Measurements from ENCODE around the gene XRCC1.
"Not testable (repeated sequence)": the region's sequence is repeated elsewhere in the genome, so short reads cannot be mapped to it uniquely, and the experiment has no call there.

The XRCC1 gene

DNA sequence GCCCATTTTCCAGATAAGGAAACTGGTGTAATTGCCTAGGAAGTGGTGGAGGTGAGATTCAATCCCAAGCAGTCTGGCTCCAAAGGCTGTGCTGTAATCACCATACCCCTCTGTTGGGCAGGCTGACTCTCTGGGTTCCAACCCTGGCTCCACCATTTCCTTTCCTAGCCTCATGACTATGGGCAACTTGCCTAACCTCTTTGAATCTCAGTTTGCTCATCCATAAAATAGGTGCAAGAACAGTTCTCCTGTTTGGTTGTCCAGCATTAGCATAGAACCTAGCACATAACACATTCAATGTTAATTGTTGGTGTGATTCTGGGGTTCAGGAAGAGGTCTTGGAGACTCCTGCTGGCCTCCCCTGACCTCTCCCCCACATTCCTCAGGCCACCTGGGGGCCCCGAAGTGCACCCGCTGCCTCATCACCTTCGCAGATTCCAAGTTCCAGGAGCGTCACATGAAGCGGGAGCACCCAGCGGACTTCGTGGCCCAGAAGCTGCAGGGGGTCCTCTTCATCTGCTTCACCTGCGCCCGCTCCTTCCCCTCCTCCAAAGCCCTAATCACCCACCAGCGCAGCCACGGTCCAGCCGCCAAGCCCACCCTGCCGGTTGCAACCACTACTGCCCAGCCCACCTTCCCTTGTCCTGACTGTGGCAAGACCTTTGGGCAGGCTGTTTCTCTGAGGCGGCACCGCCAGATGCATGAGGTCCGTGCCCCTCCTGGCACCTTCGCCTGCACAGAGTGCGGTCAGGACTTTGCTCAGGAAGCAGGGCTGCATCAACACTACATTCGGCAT is 23.3 kb upstream of the XRCC1 start:
- no peak for DNase-seq

DNA sequence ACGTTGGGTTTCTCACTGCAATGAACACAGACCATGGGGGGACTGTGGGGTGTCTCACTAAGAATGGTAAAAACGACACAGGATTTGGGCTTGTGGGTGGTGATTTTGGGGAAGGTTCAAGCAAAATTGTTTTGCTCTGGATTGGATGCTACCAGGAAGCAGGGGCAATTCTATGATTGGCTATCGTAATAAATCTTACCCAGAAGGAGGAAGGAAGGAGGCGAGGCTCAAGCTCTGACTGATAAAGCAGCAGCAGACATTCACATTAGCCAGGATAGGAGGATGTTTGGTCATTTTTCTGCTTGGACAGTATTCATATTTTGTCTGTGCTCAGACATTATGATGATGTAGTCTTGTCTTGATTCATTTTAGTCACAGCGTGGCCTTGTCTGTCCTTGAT is 22.5 kb upstream of the XRCC1 start:
- peak; percentile 16 for DNase-seq

DNA sequence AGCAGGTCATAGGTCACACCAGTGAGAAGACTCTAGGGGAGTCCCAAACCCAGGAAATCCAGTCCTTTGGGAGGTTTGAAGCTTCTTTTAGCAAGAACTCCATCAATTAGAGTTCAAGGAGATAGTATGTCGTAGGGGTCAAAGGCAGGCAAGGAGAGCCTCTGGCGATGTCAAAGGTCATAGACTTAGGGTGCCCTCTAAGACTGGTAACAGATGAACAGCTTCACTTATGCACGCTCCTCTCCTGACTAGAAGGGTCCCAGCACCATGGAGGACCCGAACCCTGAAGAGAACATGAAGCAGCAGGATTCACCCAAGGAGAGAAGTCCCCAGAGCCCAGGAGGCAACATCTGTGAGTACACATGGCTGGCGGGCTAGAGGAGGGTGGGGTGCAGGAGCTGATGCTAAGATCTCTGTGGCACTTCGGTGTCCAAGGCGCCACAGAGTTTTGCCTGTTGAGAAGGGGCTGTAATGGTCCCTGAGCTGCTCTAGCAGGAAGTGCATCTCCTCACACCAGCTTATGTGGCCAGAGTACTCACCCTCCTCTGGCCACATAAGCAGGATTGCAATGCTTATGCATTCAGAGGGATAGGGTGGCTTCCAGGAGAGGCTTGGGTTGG is 21.6 kb upstream of the XRCC1 start:
- no peak for DNase-seq

DNA sequence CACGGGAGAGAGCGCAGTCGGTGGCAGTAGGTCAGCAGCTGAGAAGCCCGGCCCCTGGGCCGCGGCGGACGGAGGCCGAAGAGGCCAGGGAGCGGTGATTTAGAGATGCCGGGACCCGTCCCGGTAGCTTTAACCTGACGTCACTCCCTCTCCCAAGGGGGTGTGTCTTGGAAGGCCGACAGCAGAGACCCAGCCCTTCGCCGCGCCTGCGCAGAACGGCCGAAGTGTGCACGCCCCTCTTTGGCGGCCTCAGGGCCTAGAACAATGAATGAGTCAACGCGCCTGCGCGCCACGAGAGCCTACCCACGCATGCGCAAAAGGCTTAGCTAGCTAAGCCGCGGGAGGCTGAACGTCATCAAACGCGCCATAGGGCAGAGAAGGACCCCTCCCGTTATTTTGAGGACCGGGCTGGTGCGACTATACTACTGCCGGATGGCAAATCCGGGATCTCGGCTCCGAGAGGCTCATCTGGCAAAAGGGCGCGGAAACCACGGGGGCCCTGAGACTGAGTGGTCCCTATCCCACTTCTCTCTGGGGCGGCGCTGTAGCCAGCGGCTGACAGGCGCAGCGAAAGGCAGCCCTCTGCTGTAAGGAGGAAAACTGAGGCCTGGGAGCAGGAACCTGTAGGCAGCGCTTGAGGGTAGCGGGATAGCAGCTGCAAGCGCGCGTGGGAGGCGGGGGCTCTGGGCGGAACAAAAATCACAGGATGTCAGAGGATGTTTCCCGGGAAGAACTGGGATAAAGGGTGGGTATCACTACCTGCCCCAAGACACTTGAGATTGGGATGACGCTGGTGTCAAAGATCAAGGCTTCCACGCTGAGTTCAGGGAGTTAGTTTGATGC is 20.9 kb upstream of the XRCC1 start, which contains the start of the genes IRGQ and ZNF576:
Gene IRGQ, minus strand, starts transcription at position 136 of the 843 bp plus-strand sequence. CDS start 796 bp downstream, outside the sequence.
Gene ZNF576, plus strand, starts transcription at position 597 of the 843 bp plus-strand sequence. CDS start 514 bp downstream, outside the sequence.
- peak; percentile 100 for DNase-seq

DNA sequence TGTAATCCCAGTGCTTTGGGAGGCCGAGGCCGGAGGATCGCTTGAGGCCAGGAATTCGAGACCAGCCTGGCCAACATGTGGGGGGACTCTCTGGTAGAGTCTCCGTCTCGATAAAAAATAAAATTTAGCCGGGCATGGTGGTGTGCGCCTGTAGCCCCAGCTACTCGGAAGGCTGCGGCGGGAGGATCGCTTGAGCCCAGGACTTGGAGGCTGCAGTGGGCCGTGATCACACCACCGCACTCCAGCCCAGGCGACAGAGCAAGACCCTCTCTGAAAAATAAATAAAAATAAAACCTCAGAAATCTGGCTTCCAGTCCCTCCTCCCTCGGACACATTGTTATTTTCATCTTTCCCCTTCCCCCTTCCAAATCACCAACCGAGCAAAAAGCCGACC is 20.3 kb upstream of the XRCC1 start:
- DNase-seq, result no peak

DNA sequence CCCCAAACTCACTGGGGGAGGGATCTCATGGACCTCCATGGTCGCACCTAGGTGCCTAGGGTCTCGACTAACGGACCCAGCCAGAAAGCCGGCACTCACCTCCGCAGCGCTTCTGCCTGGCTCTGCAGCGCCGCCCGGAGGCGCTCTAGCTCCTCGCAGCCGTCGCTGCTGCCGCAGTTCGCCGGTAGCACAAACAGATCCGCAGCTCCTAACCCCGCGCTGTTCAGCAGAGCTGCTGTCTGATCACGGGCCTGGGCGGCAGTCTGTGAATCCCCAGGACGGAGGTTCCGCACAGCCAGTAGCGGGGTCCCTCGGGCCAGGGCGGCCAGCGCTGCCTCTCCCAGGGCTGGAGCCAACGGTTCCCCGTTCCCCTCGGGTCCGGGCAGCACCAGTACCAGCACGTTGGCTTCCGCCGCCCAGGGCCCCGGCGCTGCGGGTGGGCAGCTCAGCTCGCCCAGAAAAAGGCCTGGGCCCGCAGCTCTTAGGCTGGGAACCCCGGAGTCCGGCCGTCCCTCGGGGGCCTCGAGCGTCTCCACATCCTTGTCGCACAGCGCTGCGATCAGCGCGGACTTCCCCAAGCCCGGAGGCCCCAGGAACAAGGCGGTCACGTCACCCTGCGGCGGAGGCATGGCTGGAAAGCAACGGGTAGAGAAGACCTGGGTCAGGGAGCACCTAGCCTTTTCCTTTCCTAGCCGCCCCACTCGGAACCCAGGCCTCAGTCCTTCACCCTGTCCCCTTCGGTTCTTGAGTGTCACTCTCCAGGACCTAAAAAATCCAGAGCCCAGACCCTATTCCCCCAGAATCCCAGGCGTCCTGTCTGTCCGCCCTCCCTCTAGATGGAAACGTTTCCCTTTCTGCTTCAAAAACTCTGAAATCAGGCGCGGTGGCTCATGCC is 19.6 kb upstream of the XRCC1 start:
- peak; percentile 79 for DNase-seq

DNA sequence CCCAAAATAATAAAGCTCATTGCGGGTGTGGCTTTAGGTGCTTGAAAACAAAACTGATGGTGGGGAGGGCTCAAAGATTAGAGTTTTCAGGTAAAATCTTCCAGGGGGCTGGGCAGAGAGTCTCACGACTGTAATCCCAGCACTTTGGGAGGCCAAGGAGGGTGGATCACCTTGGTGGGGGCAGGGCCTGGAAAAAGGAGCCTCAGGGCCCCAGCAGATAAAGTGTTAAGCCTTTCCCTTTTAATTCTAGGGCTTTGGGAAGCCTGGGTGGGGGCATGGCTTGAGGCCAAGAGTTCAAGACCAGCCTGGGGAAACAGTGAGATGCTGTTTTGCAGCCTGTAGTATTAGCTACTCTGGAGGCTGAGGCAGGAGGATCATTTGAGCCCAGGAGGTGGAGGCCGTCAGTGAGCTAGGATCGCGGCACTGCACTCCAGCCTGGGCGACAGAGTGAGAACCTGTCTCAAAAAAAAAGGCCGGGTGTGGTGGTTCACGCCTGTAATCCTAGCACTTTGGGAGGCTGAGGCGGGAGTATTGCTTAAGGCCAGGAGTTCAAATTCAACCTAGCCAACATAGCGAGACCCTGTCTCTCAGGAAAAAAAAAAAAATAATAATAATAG is 18.9 kb upstream of the XRCC1 start:
- no peak for DNase-seq

DNA sequence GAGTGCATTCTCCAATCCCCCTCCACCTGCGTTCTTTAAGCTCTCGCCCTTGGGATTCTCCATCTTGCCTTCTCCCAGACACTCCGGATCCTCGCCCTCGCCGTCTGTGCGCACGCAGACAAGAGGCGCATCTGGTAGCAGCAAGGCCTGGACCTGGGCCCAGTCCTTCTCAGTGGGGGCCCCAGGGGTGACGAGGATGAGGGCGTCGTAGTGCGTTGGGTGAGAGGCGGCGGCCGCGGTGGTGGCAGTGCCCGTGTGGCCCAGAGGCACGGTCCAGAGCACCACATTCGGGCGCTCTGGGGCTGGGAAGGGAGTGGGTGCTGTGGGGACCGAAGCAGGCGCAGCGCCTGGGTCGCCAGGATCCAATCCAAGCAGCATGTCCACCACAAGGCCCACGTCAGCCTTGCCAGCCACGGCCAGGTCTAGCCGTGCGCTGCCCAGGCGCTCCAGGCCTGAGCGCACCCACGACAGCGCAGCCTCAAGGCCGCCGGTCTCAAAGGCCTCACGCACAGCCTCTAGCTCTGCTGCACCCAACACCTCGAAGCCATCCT is 17.5 kb upstream of the XRCC1 start:
- DNase-seq, result no peak

DNA sequence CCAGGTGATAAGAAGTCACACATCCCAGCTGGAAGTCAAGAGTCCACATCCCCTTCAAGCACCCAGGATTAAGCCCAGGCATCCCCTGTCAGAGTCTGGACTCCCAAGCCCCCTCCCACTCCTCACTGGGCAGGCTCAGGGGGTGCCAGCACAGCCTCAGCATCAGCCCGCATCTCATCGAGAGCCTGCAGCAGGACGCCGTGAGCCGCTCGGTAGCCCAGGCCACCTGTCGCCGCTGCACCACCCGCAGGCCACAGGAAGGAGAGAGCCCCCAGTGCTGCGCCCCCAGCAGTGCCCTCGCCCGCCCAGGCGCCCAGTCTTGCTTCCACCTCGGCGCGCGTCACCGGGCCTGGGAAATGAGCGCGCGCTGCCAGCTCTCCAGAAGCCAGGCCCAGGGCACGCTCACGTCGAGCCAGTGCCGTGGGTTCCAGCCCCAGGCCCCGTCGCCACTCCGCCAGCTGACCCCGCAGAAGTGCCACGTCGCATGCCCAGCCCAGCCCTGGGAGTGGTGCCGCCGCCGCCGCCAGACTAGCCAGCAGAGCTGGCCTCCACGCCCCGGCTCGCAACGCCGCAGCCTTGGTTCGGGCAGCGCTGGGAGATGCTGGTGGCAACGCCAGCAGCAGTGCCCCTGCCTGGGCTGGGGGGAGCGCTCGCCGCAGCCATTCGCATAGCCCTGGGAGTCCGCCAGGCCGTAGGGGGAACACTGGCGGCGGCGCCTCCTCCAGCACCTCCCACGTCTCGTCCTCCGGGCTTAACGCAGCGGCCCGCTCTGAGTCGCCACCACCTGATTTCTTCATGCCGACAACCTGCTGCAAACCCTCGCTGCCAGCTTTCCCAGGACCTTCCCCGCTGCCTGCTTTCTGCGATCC is 16.8 kb upstream of the XRCC1 start:
- DNase-seq, result no peak

DNA sequence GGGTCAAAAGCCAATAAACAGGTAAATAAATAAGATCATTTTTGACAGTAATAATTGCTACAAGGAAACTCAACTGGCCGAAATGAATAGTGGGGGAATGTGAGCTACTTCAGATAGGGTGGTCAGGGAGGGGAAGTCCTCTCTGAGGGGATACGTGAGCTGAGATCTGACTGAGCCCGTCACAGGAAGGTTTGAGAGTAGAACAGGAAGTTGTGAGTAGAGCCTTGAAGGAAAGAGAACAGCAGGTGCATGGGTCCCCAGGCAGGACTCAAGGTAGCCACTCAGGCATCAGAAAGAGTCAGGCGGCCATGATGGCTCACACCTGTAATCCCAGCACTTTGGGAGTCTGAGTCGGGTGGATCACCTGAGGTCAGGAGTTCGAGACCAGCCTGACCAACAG is 14.4 kb upstream of the XRCC1 start:
- DNase-seq, result no peak

DNA sequence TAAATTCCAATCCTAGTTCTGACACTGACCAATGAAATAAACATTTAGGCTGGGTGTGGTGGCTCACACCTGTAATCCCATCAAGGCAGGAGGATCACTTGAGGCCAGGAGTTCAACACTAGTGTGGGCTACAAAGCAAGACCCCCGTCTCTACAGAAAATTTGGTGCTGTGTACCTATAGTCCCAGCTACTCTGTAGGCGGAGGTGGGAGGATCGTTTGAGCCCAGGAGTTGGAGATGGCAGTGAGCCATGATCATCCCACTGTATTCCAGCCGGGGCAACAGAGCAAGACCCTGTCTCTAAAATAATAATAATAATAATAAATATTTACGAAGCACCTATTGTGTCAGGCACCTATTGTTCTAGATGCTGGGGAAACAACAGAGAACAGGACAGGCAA is 13.9 kb upstream of the XRCC1 start:
- no peak for DNase-seq

DNA sequence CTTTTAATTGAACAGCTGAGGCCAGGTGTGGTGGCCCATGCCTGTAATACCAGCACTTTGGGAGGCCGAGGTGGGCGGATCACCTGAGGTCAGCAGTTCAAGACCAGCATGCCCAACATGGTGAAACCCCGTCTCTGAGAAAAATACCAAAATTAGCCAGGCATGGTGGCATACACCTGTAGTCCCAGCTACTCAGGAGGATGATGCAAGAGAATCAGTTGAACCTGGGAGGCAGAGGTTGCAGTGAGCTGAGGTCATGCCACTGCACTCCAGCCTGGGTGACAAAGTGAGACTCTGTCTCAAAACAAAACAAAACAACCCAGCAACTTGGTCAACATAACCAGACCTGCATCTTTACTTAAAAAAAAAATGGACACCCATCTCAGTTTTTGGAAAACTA is 11.7 kb upstream of the XRCC1 start:
- DNase-seq, result not testable (repeated sequence)

DNA sequence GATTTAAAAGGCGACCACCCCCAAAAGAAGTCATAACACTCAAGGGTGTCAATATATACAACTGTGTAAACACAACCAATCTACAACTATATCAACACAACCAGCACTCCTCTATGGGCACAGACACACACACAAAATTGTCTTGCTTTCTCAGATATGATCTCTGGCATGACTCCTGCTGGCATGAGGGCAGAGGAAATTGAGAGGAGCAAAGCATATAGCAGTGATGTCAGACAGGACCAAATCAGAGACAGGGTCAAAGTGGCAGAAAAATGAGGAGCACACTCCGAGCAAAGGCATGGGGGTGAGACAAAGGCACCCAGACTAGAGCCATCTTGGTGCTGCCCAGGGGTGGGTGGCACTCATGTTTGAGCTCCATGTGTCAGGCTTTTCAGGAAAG is 11.0 kb upstream of the XRCC1 start:
- no peak for DNase-seq

DNA sequence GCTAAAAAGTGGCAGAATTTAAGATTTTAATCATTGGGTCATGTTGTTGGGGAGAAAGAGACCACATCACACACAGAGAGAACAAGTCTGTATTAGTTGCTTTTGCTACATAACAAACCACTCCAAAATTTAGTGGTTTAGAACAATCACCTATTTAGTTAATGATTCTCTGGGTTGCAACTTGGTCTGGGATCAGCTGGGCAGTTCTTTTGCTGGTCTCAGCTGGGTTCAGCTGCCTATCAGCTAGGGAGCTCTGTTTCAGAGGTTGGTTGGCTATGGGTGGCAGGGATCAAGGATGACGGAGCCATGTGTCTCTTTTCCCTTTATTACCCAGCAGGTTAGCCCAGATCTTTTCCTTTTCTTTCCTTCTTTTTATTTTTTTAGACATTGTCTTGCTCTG is 9.2 kb upstream of the XRCC1 start:
- DNase-seq, result no peak

DNA sequence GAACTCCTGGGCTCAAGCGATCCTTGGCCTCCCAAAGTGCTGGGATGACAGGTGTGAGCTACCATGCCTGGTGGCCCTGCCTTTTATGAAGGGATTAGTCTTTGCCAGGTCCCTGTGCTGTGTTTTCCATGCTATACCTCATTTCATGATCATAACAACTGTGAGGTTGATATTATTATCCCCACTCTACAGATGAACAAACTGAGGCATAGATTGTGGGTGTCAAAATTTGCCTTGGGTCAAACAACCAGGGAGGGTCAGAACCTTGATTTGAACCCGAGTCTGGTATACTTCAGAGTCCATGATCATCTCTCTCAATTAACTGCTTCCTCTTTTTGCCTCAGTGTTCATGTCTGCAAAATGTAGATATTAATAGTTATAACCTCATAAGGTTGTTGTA is 7.2 kb upstream of the XRCC1 start:
- DNase-seq, result no peak

DNA sequence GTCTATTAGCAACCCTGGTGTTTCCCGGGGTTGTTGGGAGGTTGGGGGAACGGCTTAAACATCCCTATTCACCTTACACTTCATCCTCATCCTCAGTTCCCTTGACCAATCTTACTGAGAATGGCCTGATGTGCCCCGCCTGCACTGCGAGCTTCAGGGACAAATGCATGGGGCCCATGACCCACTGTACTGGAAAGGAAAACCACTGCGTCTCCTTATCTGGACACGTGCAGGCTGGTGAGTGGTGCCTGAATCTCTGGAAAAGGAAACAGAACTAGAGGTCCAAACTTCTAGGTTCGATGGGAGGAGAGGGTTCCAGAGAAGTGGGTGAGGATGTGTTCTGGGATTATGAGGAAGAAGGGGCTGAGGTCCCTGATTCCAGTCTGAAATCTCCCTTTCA is 6.1 kb upstream of the XRCC1 start:
- no peak for DNase-seq

DNA sequence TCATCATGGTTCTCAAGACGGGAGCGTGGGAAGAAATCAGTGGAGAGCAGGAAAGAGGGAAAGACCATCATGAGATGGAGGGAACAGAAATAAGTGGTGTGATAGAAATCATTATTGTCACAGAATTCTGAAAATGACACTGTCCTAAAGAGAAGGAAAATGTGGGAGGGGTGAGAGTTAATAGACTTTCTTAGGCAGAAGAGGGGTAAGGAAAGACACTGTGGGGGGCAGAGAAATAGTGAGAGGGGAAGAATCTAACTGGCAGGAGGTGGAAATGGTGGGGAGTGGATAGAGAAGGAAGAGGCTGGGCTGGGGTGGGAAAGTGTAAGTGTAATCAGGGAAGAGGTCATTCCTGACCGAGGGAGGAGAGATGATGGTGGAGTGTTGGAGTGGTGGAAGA is 3.5 kb upstream of the XRCC1 start:
- no peak for DNase-seq

DNA sequence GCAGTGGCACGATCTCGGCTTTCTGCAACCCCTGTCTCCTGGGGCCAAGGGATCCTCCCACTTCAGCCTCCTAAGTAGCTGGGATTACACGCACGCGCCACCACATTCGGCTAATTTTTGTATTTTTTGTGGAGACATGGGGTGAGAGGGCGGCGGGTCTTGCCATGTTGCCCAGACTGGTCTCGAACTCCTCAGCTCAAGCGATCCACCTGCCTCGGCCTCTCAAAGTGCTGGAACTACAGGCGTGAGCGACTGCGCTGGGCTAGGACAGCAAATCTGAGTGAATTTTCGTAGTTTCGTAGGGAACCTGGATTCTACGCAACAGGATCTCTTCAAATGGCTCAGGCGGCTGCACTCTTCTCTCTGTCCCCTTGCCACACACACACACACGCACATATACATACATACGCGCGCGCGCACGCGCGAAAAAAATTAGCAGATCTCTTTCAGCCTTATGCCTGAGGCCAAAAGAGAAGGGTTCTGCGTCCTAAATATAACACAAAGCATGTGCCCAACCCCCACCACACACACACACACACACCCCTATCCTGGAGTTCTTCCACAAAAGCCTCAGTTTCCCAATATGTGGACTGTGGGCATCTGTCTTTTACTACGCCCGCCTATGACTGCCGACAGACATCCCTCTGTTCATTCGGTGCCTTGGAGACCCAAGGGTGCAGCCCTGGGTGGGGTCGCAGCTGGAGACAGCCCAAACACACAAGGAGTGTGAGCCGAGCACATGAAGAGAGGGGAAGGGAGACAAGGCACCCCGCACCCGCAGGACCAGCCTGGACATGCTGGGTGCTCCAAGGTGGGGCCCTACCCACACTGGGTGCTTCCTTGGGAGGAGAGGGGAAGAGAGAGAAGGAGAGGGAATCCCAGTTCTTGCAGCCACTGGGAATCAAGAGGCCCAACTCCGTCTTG is 890 bp upstream of the XRCC1 start:
- no peak for DNase-seq

DNA sequence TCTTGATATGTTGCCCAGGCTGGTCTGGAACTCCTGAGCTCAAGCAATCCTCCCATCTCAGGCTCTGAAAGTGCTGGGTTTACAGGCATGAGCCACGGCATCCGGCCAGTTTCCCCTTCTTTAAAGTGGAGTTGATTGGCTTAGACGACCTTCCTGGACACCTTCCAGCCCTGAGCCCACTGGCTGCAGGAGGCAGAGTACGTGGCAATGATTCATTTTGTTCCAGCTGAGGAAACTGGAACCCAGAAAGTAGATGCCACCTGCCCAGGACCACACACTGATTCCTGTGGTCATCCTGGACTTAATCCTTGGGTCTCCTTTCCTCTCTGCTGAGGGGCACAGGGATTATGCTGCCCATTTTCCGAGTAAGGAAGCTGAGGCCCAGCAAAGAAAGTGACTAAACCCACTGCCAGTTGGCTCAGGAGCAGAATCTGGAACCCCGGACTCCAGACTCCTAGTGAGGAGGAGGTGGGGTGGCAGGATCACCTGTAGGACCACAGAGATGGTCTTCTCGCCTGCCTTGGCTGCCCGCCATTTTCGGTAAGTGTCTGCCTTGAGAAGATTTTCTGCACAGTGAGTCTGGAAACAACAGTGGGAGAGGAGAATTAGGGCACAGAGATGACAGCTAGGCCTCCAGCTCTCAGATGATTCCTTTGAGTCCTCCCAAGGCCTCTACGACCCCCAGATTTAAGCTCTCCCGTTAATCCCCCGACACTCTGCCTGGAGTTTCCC is 737 bp downstream of the XRCC1 start:
- DNase-seq, result no peak
